Lower lobe of right lung (tissue), 2 donors: ENCODE results near the gene ERP44. TPM values are rescaled to one million over a fixed set of nuclear protein-coding genes. Genes with fewer than 3 reads are reported as not detected.

Experiments
- ATAC-seq, 2 donors: fragments of 200-7000 bp; cut with Tn5 transposase; one replicate each; pipeline ENCODE4 v1.9.1; 2020 to 2022; ENCODE audit warnings: mild to moderate bottlenecking in 2 of 2, moderate library complexity in 2 of 2
- DNase-seq: peaks from one replicate; pipeline ENCODE4 v3.0.0-alpha.2; 2020
- H3K27ac ChIP-seq: fragments of 200-600 bp; one replicate; pipeline ENCODE4 v1.8.0; 2022
- H3K27me3 ChIP-seq: fragments of 200-600 bp; one replicate; pipeline ENCODE4 v1.8.0; 2022; ENCODE audit warnings: low read depth
- H3K36me3 ChIP-seq: fragments of 200-600 bp; one replicate; pipeline ENCODE4 v1.8.0; 2022; ENCODE audit warnings: mild to moderate bottlenecking
- H3K4me1 ChIP-seq: fragments of 200-600 bp; one replicate; pipeline ENCODE4 v1.8.0; 2022
- H3K4me3 ChIP-seq: fragments of 200-600 bp; one replicate; pipeline ENCODE4 v1.8.0; 2022; ENCODE audit warnings: mild to moderate bottlenecking
- H3K9me3 ChIP-seq: fragments of 200-600 bp; one replicate; pipeline ENCODE4 v1.8.0; 2022
- intact Hi-C: fragments of 100-400 bp; cut with DNase I; formaldehyde crosslinking; loops from one replicate; pipeline ENCODE4 v1.11.0; 2022
- total RNA-seq: library from RNA; stranded (reverse); fragmentation: NEBNext Ultra II Directional; extraction: Animal tissue kit (Norgen Biotek cat#: 25700); gene quantifications from one replicate; pipeline ENCODE4 v1.2.1, GENCODE V29; 2021
- TF ChIP-seq, protein P1 (sequence below): fragments of 200-600 bp; IDR thresholded peaks from one replicate; pipeline ENCODE4 v1.8.0; 2022; ENCODE audit warnings: antibody characterized with exemption, mild to moderate bottlenecking
- donor health status: DM: no; HTN: yes; CAD: no; lungs with severe emphysema.

Gene ERP44
- total RNA-seq, 1 donor from 2014 or later, result 27.9 TPM

DNA sequence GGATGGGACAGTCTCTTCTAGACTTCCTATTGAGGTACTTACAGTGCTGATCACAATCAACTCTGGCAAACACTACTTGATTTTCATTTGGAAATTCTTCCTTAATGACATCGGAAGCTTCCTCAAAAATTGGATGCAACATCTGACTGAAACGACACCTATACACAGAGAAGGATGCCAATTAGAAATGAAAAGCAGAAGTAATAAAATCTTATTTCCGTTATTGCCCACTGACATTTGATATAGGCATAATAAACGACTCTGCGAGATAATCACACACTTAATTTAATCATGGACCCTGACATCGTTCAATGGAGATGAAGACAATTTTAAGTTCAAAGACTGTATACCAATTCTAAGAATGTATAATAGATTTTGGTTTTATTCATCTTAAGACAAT, 46.4 kb downstream of the ERP44 start:
- peaks cover 22% of the 10 kb centered on the region for H3K36me3 ChIP-seq
- no peak overlapping the region for H3K27ac ChIP-seq
- H3K4me1 ChIP-seq, result no peaks in the 10 kb centered on the region
- no peaks in the 10 kb centered on the region for H3K27me3 ChIP-seq
- H3K4me3 ChIP-seq, result no peak overlapping the region
- DNase-seq (no peak), ATAC-seq (no peak)
- TF ChIP-seq, protein P1, sequence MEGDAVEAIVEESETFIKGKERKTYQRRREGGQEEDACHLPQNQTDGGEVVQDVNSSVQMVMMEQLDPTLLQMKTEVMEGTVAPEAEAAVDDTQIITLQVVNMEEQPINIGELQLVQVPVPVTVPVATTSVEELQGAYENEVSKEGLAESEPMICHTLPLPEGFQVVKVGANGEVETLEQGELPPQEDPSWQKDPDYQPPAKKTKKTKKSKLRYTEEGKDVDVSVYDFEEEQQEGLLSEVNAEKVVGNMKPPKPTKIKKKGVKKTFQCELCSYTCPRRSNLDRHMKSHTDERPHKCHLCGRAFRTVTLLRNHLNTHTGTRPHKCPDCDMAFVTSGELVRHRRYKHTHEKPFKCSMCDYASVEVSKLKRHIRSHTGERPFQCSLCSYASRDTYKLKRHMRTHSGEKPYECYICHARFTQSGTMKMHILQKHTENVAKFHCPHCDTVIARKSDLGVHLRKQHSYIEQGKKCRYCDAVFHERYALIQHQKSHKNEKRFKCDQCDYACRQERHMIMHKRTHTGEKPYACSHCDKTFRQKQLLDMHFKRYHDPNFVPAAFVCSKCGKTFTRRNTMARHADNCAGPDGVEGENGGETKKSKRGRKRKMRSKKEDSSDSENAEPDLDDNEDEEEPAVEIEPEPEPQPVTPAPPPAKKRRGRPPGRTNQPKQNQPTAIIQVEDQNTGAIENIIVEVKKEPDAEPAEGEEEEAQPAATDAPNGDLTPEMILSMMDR, result no peak
- no peaks in the 10 kb centered on the region for H3K9me3 ChIP-seq
- intact Hi-C loops, result no loop called here

DNA sequence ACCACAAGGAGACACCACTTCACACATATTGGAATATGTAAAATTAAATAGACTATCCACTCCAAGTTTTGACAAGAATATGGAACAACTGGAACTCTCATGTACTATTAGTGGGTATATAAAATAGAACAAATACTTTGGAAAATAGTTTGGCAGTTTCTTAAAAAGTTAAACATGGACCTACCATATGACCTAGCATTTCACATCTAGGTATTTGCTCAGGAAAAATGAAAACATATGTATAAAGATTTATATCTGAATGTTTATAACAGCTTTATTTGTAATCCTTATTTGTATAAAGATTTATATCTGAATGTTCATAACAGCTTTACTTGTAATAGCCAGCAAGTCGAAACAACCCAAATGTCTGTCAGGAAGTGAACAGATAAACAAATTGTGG, 49.2 kb downstream of the ERP44 start:
- intact Hi-C loops, result no loop called here
- ATAC-seq (no peak), DNase-seq (no peak)

DNA sequence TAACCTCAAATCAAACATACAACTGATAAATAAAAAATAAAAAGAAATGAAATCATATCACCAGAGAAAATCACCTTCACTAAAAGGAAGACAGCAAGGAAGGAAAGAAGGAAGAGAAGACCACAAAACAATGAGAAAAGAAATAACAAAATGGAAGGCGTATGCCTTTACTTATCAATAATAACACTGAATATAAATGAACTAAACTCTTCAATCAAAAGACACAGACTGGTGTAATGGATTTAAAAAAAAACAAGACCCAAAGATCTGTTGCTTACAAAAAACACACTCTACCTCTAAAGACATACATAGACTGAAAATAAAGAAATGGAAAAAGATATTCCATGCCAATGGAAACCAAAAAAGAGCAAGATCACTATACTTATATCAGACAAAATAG, 60.3 kb downstream of the ERP44 start:
- H3K27ac ChIP-seq, result no peak overlapping the region
- H3K4me1 ChIP-seq, result peaks cover 6% of the 10 kb centered on the region
- peaks cover 6% of the 10 kb centered on the region for H3K9me3 ChIP-seq
- H3K27me3 ChIP-seq, result no peaks in the 10 kb centered on the region
- intact Hi-C loops, result no loop called here
- H3K4me3 ChIP-seq, result no peak overlapping the region
- ATAC-seq (no peak), DNase-seq (no peak)
- TF ChIP-seq, protein P1, result no peak
- H3K36me3 ChIP-seq, result no peaks in the 10 kb centered on the region

More for the DNA sequence above, 49.2 kb downstream of the ERP44 start:
- no peak overlapping the region for H3K27ac ChIP-seq
- H3K36me3 ChIP-seq, result peaks cover 22% of the 10 kb centered on the region
- H3K4me3 ChIP-seq, result no peak overlapping the region
- no peaks in the 10 kb centered on the region for H3K27me3 ChIP-seq
- TF ChIP-seq, protein P1, result no peak
- no peaks in the 10 kb centered on the region for H3K4me1 ChIP-seq
- no peaks in the 10 kb centered on the region for H3K9me3 ChIP-seq

DNA sequence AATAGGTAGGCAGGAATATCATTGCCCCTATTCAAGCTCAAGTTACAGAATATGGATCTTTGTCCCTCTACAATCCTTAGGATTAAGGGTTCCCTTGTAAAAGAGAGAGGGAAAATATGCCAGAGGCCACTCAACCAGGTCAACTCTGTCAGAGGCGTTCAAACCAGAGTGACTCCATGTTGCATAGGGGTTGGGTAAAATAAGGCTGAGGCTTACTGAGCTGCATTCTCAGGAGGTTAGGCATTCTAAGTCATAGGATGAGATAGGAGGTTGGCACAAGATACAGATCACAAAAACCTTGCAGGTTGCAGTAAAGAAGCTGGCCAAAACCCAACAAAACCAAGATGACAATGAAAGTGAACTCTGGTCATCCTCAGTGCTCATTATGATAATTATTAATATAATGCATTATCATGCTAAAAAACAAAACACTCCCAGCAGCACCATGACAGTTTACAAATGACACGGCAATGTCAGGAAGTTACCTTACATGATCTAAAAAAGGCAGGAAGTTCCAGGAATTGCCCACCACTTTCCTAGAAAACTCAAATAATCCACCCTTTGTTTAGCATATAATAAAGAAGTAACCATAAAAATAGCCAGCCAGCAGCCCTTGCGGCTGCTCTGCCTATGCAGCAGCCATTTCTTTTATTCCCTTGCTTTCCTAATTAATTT, 64.8 kb downstream of the ERP44 start:
- TF ChIP-seq, protein P1, result no peak
- ATAC-seq (no peak), DNase-seq (no peak)
- peaks cover 4% of the 10 kb centered on the region for H3K9me3 ChIP-seq
- no peaks in the 10 kb centered on the region for H3K36me3 ChIP-seq
- H3K27me3 ChIP-seq, result no peaks in the 10 kb centered on the region
- peaks cover 6% of the 10 kb centered on the region for H3K4me1 ChIP-seq
- H3K4me3 ChIP-seq, result no peak overlapping the region
- H3K27ac ChIP-seq, result no peak overlapping the region
- intact Hi-C loops, result no loop called here

DNA sequence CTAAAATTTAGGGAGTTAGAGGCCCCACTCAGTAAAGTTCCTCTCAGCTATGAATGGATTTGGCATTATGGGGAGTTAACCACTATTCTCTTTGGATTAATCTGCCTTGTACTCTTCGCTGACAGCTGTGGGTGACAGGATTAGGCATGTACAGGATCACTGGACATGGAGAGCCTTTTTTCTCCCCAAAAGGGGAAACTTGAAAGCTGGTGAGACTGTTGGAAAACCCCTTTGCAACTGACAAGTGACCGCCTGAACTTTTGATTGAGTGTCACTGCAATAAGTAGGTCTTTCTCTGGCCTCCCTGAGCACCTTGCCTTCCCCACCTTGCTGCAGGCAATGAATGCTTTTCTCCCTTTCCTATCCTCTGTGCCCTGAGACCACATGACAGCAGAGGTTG, 68.3 kb downstream of the ERP44 start:
- intact Hi-C loops, result no loop called here
- H3K4me1 ChIP-seq, result peaks cover 6% of the 10 kb centered on the region

More for the DNA sequence above, 68.3 kb downstream of the ERP44 start:
- Histone ChIP-seq H3K36me3 (no peaks in the 10 kb centered on the region), H3K4me3 (no peak overlapping the region), H3K27me3 (no peaks in the 10 kb centered on the region), H3K27ac (no peak overlapping the region), H3K9me3 (no peaks in the 10 kb centered on the region)
- DNase-seq, result no peak
- TF ChIP-seq, protein P1, result no peak
- ATAC-seq, result no peak
